A673 (cell line): Measurements from ENCODE around the gene NPY. TPM values are rescaled to one million over a fixed set of nuclear protein-coding genes. Genes with fewer than 3 reads are reported as not detected.

Experiments
- BruUV-seq: library from RNA; stranded (reverse); fragments of 400-500 nt; replicated peaks from 2 replicates; lab custom pipeline; 2021; lab: Mats Ljungman, UMichigan
- CTCF ChIA-PET: fragments of 300-600 bp; sonication (Branson Sonifier 250); formaldehyde crosslinking; loops from one replicate; lab custom pipeline; 2022; ENCODE audit warnings: antibody characterized with exemption; lab: Charles Lee
- POLR2A ChIA-PET: fragments of 300-600 bp; sonication (Branson Sonifier 250); formaldehyde crosslinking; loops from one replicate; lab custom pipeline; 2022; ENCODE audit warnings: antibody characterized with exemption; ENCODE audit not compliant: low non-redundant PET; lab: Charles Lee
- DNase-seq: peaks from one replicate; pipeline ENCODE4 v3.0.0-alpha.2; 2015; ENCODE audit warnings: low spot score
- H3K27ac ChIP-seq: fragments of 200-600 bp; sonication (generic); 2 replicates; pipeline ENCODE4 v1.5.1; 2016; ENCODE audit warnings: mixed run types, low read depth, mild to moderate bottlenecking, mixed read lengths, antibody characterized with exemption, low read length; ENCODE audit not compliant: poor library complexity, severe bottlenecking
- H3K27me3 ChIP-seq: fragments of 200-600 bp; sonication (generic); replicated peaks from 2 replicates; pipeline ENCODE4 v1.6.1; 2017; ENCODE audit warnings: mixed run types, low read depth, mild to moderate bottlenecking, mixed read lengths, antibody characterized with exemption, low read length; ENCODE audit not compliant: insufficient read depth, poor library complexity
- H3K36me3 ChIP-seq: fragments of 200-600 bp; sonication (generic); 2 replicates; pipeline ENCODE4 v1.6.1; 2016; ENCODE audit warnings: mixed run types, mild to moderate bottlenecking, mixed read lengths, antibody characterized with exemption, low read length; ENCODE audit not compliant: insufficient read depth, poor library complexity, severe bottlenecking
- H3K4me1 ChIP-seq: fragments of 200-600 bp; sonication (generic); 2 replicates; pipeline ENCODE4 v1.6.1; 2017; ENCODE audit warnings: mixed run types, mild to moderate bottlenecking, mixed read lengths, antibody characterized with exemption, low read length; ENCODE audit not compliant: insufficient read depth, poor library complexity, severe bottlenecking
- H3K4me3 ChIP-seq: fragments of 200-600 bp; sonication (generic); 2 replicates; pipeline ENCODE4 v1.5.1; 2016; ENCODE audit warnings: low read depth, mixed run types, mild to moderate bottlenecking, mixed read lengths, low read length; ENCODE audit not compliant: poor library complexity, severe bottlenecking
- H3K9me3 ChIP-seq: fragments of 200-600 bp; sonication (generic); 2 replicates; pipeline ENCODE4 v1.6.1; 2016; ENCODE audit warnings: mixed run types, low read depth, mild to moderate bottlenecking, mixed read lengths, antibody characterized with exemption, low read length; ENCODE audit not compliant: poor library complexity, severe bottlenecking
- CTCF ChIP-seq: fragments of 300-800, 200-600 bp; sonication (generic); conservative IDR thresholded peaks from 2 replicates; pipeline ENCODE4 v1.5.1; 2017; ENCODE audit warnings: low read depth, mild to moderate bottlenecking, antibody characterized with exemption, low read length, moderate library complexity, mixed read lengths
- EZH2 ChIP-seq: fragments of 200-600 bp; sonication (generic); IDR thresholded peaks from 2 replicates; pipeline ENCODE4 v1.6.1; 2017; ENCODE audit warnings: borderline replicate concordance, low read depth, mild to moderate bottlenecking, mixed read lengths, antibody characterized with exemption, low read length; ENCODE audit not compliant: poor library complexity, severe bottlenecking
- intact Hi-C: fragments of 100-400 bp; cut with micrococcal nuclease; formaldehyde crosslinking; loops from one replicate; pipeline ENCODE4 v1.10.0; 2022; ENCODE audit not compliant: unreplicated experiment
- total RNA-seq: library from RNA; stranded (reverse); gene quantifications from 2 replicates; pipeline ENCODE4 v1.2.3, GENCODE V29; 2021

NPY gene
- total RNA-seq, 1 experiment from 2014 or later: 40.1 TPM

DNA sequence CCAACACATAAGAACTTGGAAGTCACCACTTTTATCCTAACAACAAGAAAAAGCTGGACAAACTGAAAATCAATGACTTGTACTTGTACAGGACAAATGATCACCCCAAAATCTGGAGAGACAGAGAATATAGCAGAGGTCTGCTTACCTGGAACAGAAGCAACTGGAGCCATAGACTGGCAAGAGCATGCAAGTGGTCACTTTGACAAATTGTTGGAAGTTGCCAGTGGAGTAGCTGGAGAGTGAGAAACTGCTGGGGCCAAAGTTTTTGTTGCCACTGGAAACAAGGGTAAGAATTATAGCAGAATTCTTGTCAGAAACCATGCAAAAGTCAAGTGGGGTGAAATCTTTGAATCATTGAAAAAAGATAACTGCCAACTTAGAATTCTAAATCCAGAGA, 35.2 kb downstream of the NPY start:
- Histone ChIP-seq H3K27ac (no peak overlapping the region), H3K27me3 (no peaks in the 10 kb centered on the region), H3K36me3 (no peaks in the 10 kb centered on the region), H3K4me1 (no peaks in the 10 kb centered on the region), H3K4me3 (no peak overlapping the region), H3K9me3 (no peaks in the 10 kb centered on the region)
- intact Hi-C loops: no loop called here
- ChIA-PET POLR2A (no interaction called here), CTCF (no interaction called here)
- no peak for DNase-seq
- TF ChIP-seq CTCF (no peak), EZH2 (no peak)
- no TSS peak for BruUV-seq

GRCh38 chr7:24323961-24324480, 40.0 kb downstream of the NPY start:
- intact Hi-C loops: no loop called here
- no peak for DNase-seq
- H3K27ac ChIP-seq: no peak overlapping the region
- BruUV-seq: no TSS peak
- H3K9me3 ChIP-seq: no peaks in the 10 kb centered on the region
- TF ChIP-seq CTCF (no peak), EZH2 (no peak)
- no peaks in the 10 kb centered on the region for H3K27me3 ChIP-seq
- H3K4me3 ChIP-seq: no peak overlapping the region
- no peaks in the 10 kb centered on the region for H3K36me3 ChIP-seq
- ChIA-PET CTCF (no interaction called here), POLR2A (no interaction called here)
- H3K4me1 ChIP-seq: no peaks in the 10 kb centered on the region

DNA sequence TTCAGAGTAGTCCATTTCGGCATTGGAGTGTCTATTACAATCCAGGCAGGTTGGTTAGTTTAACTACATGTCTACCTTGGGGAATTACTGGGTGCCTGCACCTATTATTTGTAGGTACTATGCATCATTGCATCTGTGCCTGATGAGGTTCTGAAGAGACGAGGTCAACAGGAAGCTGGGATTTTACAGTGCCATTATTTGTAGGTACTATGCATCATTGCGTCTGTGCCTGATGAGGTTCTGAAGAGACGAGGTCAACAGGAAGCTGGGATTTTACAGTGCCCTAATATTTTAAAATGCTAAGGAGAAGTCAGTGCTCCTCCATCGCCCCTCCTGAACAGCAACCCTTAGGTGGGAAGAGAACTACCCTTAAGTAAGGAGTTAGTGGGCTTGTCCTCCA, 41.7 kb downstream of the NPY start:
- ChIA-PET CTCF (no interaction called here), POLR2A (no interaction called here)
- no peak for DNase-seq
- H3K36me3 ChIP-seq: no peaks in the 10 kb centered on the region
- H3K4me1 ChIP-seq: no peaks in the 10 kb centered on the region
- H3K27ac ChIP-seq: no peak overlapping the region
- intact Hi-C loops: no loop called here
- no peaks in the 10 kb centered on the region for H3K9me3 ChIP-seq
- no TSS peak for BruUV-seq
- H3K27me3 ChIP-seq: no peaks in the 10 kb centered on the region
- TF ChIP-seq EZH2: no peak
- no peak for TF ChIP-seq CTCF
- no peak overlapping the region for H3K4me3 ChIP-seq
